KOPT-K1 (cell line): Measurements from ENCODE around the gene F11.
"Not testable (repeated sequence)": the region's sequence is repeated elsewhere in the genome, so short reads cannot be mapped to it uniquely, and the experiment has no call there.

Experiments
- H3K27ac ChIP-seq: fragments of 200-600 bp; sonication (generic); 2 replicates; pipeline ENCODE4 v1.5.1; 2016; ENCODE audit warnings: antibody characterized with exemption, mild to moderate bottlenecking, low read depth, low read length; ENCODE audit not compliant: poor library complexity, severe bottlenecking
- H3K36me3 ChIP-seq: fragments of 200-600 bp; sonication (generic); 2 replicates; pipeline ENCODE4 v1.5.1; 2017; ENCODE audit warnings: antibody characterized with exemption, mild to moderate bottlenecking, low read length, moderate library complexity; ENCODE audit not compliant: insufficient read depth
- H3K9me3 ChIP-seq: fragments of 200-600 bp; sonication (generic); 2 replicates; pipeline ENCODE4 v1.5.1; 2017; ENCODE audit warnings: antibody characterized with exemption, low read length, mild to moderate bottlenecking; ENCODE audit not compliant: insufficient read depth, poor library complexity, severe bottlenecking

The F11 gene

DNA sequence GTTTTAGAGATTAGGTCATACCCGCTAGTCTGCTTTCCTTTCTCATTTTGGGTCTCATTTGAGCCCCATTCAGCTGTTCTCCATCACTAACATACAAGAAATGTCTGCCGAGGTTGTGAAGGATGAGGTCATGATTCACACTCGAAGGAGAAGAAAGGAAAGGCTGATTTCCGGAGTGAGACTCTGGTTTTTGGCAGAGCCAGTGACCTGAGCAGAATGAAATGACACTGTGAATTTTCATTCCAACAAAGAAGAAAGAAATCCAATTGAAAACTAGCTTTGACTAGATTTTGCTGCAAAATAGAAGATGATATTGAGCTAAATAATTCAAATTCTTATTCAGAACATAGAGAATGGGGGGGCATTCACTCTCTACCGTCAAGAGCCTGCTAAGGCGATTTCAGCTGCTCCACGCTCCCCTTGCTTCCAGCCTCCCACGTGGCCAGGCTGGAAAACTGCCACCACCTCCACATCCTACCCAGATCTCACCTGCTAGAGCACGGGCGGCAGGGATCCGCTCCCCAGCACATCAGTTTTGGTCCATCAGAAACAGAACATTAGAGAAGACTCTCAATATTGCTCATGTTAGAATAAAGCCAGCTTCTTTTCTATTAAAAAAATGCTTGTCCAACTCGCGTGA is 39.0 kb downstream of the F11 start:
- H3K36me3 ChIP-seq, result no peaks in the 10 kb centered on the region
- H3K27ac ChIP-seq, result no peak overlapping the region

DNA sequence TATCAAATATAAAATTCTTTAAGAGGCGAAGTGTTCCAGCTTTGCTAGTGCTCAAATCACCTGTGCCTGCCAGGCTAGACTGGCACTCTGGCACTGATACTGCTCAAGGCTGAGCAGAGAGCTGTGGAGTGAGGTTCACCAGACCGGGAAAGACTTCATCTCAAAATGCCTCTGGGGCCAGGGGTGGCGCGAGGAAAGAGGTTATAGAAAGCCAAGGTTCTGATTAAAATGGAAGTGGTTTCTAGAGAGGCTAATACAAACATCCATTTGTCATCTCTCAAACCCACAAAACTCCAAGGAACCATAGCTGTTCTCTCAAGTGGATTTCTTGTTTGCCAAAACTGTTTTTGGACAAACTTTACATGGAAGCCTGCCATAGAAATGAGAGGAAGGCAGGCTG is 41.5 kb downstream of the F11 start:
- H3K27ac ChIP-seq, result no peak overlapping the region
- H3K36me3 ChIP-seq, result no peaks in the 10 kb centered on the region
- no peaks in the 10 kb centered on the region for H3K9me3 ChIP-seq

More for the DNA sequence above, 39.0 kb downstream of the F11 start:
- H3K9me3 ChIP-seq, result no peaks in the 10 kb centered on the region

DNA sequence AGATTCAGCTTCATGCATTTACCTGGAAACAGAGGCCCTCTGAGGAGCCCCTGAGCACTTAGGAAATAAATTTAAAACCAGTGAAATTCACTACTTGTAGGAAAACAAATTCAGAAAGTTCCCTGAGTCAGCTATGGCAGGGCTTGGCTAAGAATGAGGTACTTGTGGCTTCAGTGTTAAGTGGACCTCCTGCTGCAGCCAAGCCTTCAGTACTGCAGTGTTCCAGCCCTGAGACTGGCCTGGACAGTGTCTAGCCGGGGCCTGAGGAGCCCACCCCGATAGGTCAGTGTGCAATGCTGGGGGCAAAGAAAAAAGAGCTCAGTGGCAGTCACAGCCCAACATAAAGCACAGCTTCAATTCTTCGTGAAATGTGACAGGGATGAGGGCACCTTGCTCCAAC is 41.9 kb downstream of the F11 start:
- H3K27ac ChIP-seq, result no peak overlapping the region
- no peaks in the 10 kb centered on the region for H3K9me3 ChIP-seq
- H3K36me3 ChIP-seq, result no peaks in the 10 kb centered on the region

DNA sequence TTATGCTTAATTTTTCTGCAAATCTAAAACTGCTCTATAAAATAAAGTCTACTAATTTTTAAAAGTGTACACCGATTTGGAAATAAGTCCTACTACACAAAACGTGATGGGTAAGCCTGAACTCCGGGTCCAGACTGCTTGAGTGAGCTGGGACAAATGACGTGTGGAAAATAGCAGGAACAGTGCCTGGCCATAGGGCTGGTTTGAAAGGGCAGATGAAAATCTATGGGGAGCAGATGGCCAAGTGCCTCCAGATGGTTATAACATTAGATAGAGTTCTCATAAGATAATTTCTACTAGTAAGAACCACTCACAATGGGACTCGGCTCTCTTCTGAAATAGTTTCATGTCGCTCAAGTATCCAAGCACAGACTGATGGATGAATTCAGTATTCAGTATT is 52.5 kb downstream of the F11 start:
- Histone ChIP-seq H3K36me3 (no peaks in the 10 kb centered on the region), H3K9me3 (no peaks in the 10 kb centered on the region), H3K27ac (no peak overlapping the region)

GRCh38 chr4:186324660-186325059 is 58.7 kb downstream of the F11 start:
- not testable (repeated sequence) for H3K27ac ChIP-seq, H3K9me3 ChIP-seq, H3K36me3 ChIP-seq

- H3K36me3 ChIP-seq, result no peaks in the 10 kb centered on the region
- no peaks in the 10 kb centered on the region for H3K9me3 ChIP-seq
Measured at GRCh38 chr4:186326391-186326790, 60.4 kb downstream of the F11 start.

GRCh38 chr4:186329372-186329771 is 63.4 kb downstream of the F11 start:
- H3K9me3 ChIP-seq, result peaks cover 8% of the 10 kb centered on the region

More at GRCh38 chr4:186326391-186326790, 60.4 kb downstream of the F11 start:
- no peak overlapping the region for H3K27ac ChIP-seq

GRCh38 chr4:186330368-186330767 is 64.4 kb downstream of the F11 start:
- no peaks in the 10 kb centered on the region for H3K36me3 ChIP-seq
- no peak overlapping the region for H3K27ac ChIP-seq
- peaks cover 8% of the 10 kb centered on the region for H3K9me3 ChIP-seq

More at GRCh38 chr4:186329372-186329771, 63.4 kb downstream of the F11 start:
- Histone ChIP-seq H3K27ac (no peak overlapping the region), H3K36me3 (no peaks in the 10 kb centered on the region)

GRCh38 chr4:186335793-186336192 is 69.8 kb downstream of the F11 start:
- no peak overlapping the region for H3K27ac ChIP-seq

More at GRCh38 chr4:186335793-186336192, 69.8 kb downstream of the F11 start:
- no peaks in the 10 kb centered on the region for H3K36me3 ChIP-seq
- peaks cover 8% of the 10 kb centered on the region for H3K9me3 ChIP-seq
